MM.1S (cell line): ENCODE results near the gene CD19.

Source experiments
- EZH2 ChIP-seq: fragments of 300-600 bp; sonication (generic); optimal IDR thresholded peaks from 2 replicates; pipeline ENCODE3; 2017; ENCODE audit warnings: low read depth, mild to moderate bottlenecking, antibody characterized with exemption, low read length, mixed read lengths
- EZH2phosphoT487 ChIP-seq: fragments of 300-600 bp; sonication (generic); IDR thresholded peaks from 2 replicates; pipeline ENCODE4 v1.6.1; 2018; ENCODE audit warnings: antibody characterized with exemption, low read length
- TF ChIP-seq, protein P1 (sequence below): fragments of 300-600 bp; sonication (generic); IDR thresholded peaks from 2 replicates; pipeline ENCODE4 v1.5.1; 2016; ENCODE audit warnings: antibody characterized with exemption, low read length, mixed read lengths

DNA sequence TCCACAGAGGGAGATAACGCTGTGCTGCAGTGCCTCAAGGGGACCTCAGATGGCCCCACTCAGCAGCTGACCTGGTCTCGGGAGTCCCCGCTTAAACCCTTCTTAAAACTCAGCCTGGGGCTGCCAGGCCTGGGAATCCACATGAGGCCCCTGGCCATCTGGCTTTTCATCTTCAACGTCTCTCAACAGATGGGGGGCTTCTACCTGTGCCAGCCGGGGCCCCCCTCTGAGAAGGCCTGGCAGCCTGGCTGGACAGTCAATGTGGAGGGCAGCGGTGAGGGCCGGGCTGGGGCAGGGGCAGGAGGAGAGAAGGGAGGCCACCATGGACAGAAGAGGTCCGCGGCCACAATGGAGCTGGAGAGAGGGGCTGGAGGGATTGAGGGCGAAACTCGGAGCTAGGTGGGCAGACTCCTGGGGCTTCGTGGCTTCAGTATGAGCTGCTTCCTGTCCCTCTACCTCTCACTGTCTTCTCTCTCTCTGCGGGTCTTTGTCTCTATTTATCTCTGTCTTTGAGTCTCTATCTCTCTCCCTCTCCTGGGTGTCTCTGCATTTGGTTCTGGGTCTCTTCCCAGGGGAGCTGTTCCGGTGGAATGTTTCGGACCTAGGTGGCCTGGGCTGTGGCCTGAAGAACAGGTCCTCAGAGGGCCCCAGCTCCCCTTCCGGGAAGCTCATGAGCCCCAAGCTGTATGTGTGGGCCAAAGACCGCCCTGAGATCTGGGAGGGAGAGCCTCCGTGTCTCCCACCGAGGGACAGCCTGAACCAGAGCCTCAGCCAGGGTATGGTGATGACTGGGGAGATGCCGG lies 769 bp downstream of the CD19 start:
- TF ChIP-seq, protein P1, sequence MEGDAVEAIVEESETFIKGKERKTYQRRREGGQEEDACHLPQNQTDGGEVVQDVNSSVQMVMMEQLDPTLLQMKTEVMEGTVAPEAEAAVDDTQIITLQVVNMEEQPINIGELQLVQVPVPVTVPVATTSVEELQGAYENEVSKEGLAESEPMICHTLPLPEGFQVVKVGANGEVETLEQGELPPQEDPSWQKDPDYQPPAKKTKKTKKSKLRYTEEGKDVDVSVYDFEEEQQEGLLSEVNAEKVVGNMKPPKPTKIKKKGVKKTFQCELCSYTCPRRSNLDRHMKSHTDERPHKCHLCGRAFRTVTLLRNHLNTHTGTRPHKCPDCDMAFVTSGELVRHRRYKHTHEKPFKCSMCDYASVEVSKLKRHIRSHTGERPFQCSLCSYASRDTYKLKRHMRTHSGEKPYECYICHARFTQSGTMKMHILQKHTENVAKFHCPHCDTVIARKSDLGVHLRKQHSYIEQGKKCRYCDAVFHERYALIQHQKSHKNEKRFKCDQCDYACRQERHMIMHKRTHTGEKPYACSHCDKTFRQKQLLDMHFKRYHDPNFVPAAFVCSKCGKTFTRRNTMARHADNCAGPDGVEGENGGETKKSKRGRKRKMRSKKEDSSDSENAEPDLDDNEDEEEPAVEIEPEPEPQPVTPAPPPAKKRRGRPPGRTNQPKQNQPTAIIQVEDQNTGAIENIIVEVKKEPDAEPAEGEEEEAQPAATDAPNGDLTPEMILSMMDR, result no peak
- TF ChIP-seq EZH2 (no peak), EZH2phosphoT487 (no peak)
